NOMO-1 (cell line): ENCODE measurements around the gene PRR4.

ENCODE experiments used
- DNase-seq, 2 experiments: peaks; one replicate each; lab custom pipeline; 2025; ENCODE audit not compliant: unreplicated experiment in 2 of 2; lab: John Stamatoyannopoulos, UW

Gene PRR4

GRCh38 chr12:10849425-10849878 is at the start of gene PRR4:
Gene PRR4, minus strand, starts transcription at chr12:10849475. Its CDS starts 38 bp downstream, at chr12:10849437.
- no peak for DNase-seq

- no peak for DNase-seq
These were observed 47.6 kb upstream of the PRR4 start for GRCh38 chr12:10896854-10897253.

- DNase-seq: no peak
These were observed 42.7 kb upstream of the PRR4 start for GRCh38 chr12:10891937-10892336.

- DNase-seq: no peak
These were observed 40.0 kb upstream of the PRR4 start for GRCh38 chr12:10889226-10889625.

GRCh38 chr12:10884086-10884725 is 34.9 kb upstream of the PRR4 start, which contains the start of gene PRH1:
Gene PRH1, minus strand, starts transcription at chr12:10884255. Its CDS starts 38 bp downstream, at chr12:10884217.
- DNase-seq: no peak

- DNase-seq: no peak
These were observed 24.1 kb upstream of the PRR4 start for GRCh38 chr12:10873378-10873777.

- no peak for DNase-seq
These were observed 18.1 kb upstream of the PRR4 start for GRCh38 chr12:10867381-10867780.

GRCh38 chr12:10863512-10864218 is 14.4 kb upstream of the PRR4 start:
- no peak for DNase-seq

GRCh38 chr12:10861366-10861765 is 12.1 kb upstream of the PRR4 start:
- DNase-seq: no peak

- DNase-seq: no peak
These were observed 6.5 kb upstream of the PRR4 start for GRCh38 chr12:10855807-10856206.

- DNase-seq: no peak
These were observed 4.5 kb upstream of the PRR4 start for GRCh38 chr12:10853776-10854175.

GRCh38 chr12:10851243-10851858 is 2.1 kb upstream of the PRR4 start:
- DNase-seq: no peak

GRCh38 chr12:10847744-10848143 is 1.5 kb downstream of the PRR4 start:
- no peak for DNase-seq

- DNase-seq: no peak
These were observed 6.4 kb downstream of the PRR4 start for GRCh38 chr12:10842862-10843261.

- DNase-seq: no peak
These were observed 10.8 kb downstream of the PRR4 start for GRCh38 chr12:10838461-10838860.

- no peak for DNase-seq
These were observed 19.3 kb downstream of the PRR4 start for GRCh38 chr12:10829994-10830393.

- DNase-seq: no peak
These were observed 23.0 kb downstream of the PRR4 start, which contains the start of gene TAS2R10 for GRCh38 chr12:10826258-10826657. Gene TAS2R10, minus strand, starts transcription at chr12:10826358. Its CDS starts 89 bp downstream, at chr12:10826269.

GRCh38 chr12:10824957-10825356 is 24.3 kb downstream of the PRR4 start:
- no peak for DNase-seq

- no peak for DNase-seq
These were observed 37.3 kb downstream of the PRR4 start for GRCh38 chr12:10811883-10812536.

- no peak for DNase-seq
These were observed 39.2 kb downstream of the PRR4 start, which contains the start of gene TAS2R9 for GRCh38 chr12:10810068-10810467. Gene TAS2R9, minus strand, starts transcription at chr12:10810168. Its CDS starts 93 bp downstream, at chr12:10810075.

GRCh38 chr12:10807186-10807585 is 42.1 kb downstream of the PRR4 start, which contains the start of gene TAS2R8:
Gene TAS2R8, minus strand, starts transcription at chr12:10807286. Its CDS starts 306 bp downstream, at chr12:10806980.
- DNase-seq: no peak
